ENCODE results near the gene CRYBB1.

CRYBB1 gene

GRCh38 chr22:26556904-26557303 is 60.9 kb downstream of the CRYBB1 start:
- TF ChIP-seq CTCF (IDR thresholded peaks at IDR 0.05; ENCODE audit: insufficient read depth, low read depth, low read length, missing control alignments) = no peak
- no peak overlapping the region for H3K4me3 ChIP-seq (ENCODE audit: low read length)
- no peak for DNase-seq (ENCODE audit: low read depth)

- DNase-seq (ENCODE audit: low read depth) = no peak
- H3K4me3 ChIP-seq (ENCODE audit: low read length) = no peak overlapping the region
- no peak for TF ChIP-seq CTCF (IDR thresholded peaks at IDR 0.05; ENCODE audit: insufficient read depth, low read depth, low read length, missing control alignments)
Observed at GRCh38 chr22:26555478-26555877, 62.3 kb downstream of the CRYBB1 start.

- no peak for DNase-seq (ENCODE audit: low read depth)
- TF ChIP-seq CTCF (IDR thresholded peaks at IDR 0.05; ENCODE audit: insufficient read depth, low read depth, low read length, missing control alignments) = no peak
- H3K4me3 ChIP-seq (ENCODE audit: low read length) = no peak overlapping the region
Observed at GRCh38 chr22:26554956-26555355, 62.9 kb downstream of the CRYBB1 start.

- no peak overlapping the region for H3K4me3 ChIP-seq (ENCODE audit: low read length)
- TF ChIP-seq CTCF (IDR thresholded peaks at IDR 0.05; ENCODE audit: insufficient read depth, low read depth, low read length, missing control alignments) = no peak
- DNase-seq (ENCODE audit: low read depth) = peak; percentile 80
Observed at GRCh38 chr22:26553056-26553752, 64.6 kb downstream of the CRYBB1 start.

- DNase-seq (ENCODE audit: low read depth) = no peak
- no peak for TF ChIP-seq CTCF (IDR thresholded peaks at IDR 0.05; ENCODE audit: insufficient read depth, low read depth, low read length, missing control alignments)
Observed at GRCh38 chr22:26552466-26552865, 65.4 kb downstream of the CRYBB1 start.

GRCh38 chr22:26551568-26551967 is 66.3 kb downstream of the CRYBB1 start:
- DNase-seq (ENCODE audit: low read depth) = no peak
- TF ChIP-seq CTCF (IDR thresholded peaks at IDR 0.05; ENCODE audit: insufficient read depth, low read depth, low read length, missing control alignments) = no peak
- H3K4me3 ChIP-seq (ENCODE audit: low read length) = no peak overlapping the region

More at GRCh38 chr22:26552466-26552865, 65.4 kb downstream of the CRYBB1 start:
- no peak overlapping the region for H3K4me3 ChIP-seq (ENCODE audit: low read length)

GRCh38 chr22:26550498-26551033 is 67.3 kb downstream of the CRYBB1 start:
- no peak for DNase-seq (ENCODE audit: low read depth)
- no peak overlapping the region for H3K4me3 ChIP-seq (ENCODE audit: low read length)
- no peak for TF ChIP-seq CTCF (IDR thresholded peaks at IDR 0.05; ENCODE audit: insufficient read depth, low read depth, low read length, missing control alignments)

Data from epithelial cell of esophagus (primary cell).